HCT116 (cell line): ENCODE results near the gene ATL2. TPM values are rescaled to one million over a fixed set of nuclear protein-coding genes. Genes with fewer than 3 reads are reported as not detected.

ENCODE experiments used
- ATAC-seq: fragments of 200-7000 bp; cut with Tn5 transposase; 2 replicates; pipeline ENCODE4 v1.9.1; 2020; ENCODE audit warnings: mild to moderate bottlenecking, moderate library complexity
- BruUV-seq: library from RNA; stranded (reverse); fragments of 400-500 nt; replicated peaks from 2 replicates; lab custom pipeline; 2021; lab: Mats Ljungman, UMichigan
- CTCF ChIA-PET: fragments of 300-600 bp; sonication (Branson Sonifier 250); formaldehyde crosslinking; loops from one replicate; lab custom pipeline; 2021; ENCODE audit warnings: antibody characterized with exemption; lab: Charles Lee
- POLR2A ChIA-PET: fragments of 300-600, 350-600 bp; sonication (Branson Sonifier 250); formaldehyde crosslinking; loops from one replicate; lab custom pipeline; 2021; ENCODE audit warnings: antibody characterized with exemption; lab: Charles Lee
- RAD21 ChIA-PET, 2 experiments: fragments of 300-600 bp; sonication (Branson Sonifier 250); formaldehyde crosslinking; loops; one replicate each; lab custom pipeline; 2023; ENCODE audit warnings: low total read pairs in 2 of 2; ENCODE audit not compliant: uncharacterized antibody in 2 of 2, unreplicated experiment in 2 of 2, low non-redundant PET in 1 of 2; lab: Charles Lee
- DNase-seq: peaks from one replicate; pipeline ENCODE4 v3.0.0-alpha.2; 2010; ENCODE audit warnings: low read depth, low spot score
- H2AFZ ChIP-seq: fragments of 200-600 bp; shearing (Covaris generic), sonication (generic); 2 replicates; pipeline ENCODE4 v1.6.1; 2017; ENCODE audit warnings: low read depth, mixed run types, mixed read lengths, antibody characterized with exemption, low read length; ENCODE audit not compliant: poor library complexity, severe bottlenecking
- H3K27ac ChIP-seq: 2 replicates; pipeline ENCODE4 v1.5.1; 2012; ENCODE audit warnings: low read depth, low read length
- H3K27me3 ChIP-seq: fragments of 200-600 bp; sonication (generic); 2 replicates; pipeline ENCODE4 v1.6.1; 2016; ENCODE audit warnings: mixed run types, low read length, mixed read lengths; ENCODE audit not compliant: insufficient read depth
- H3K36me3 ChIP-seq, 2 experiments: fragments of 200-500 bp in 1 of 2; fragments of 200-600 bp in 1 of 2; sonication (Bioruptor generic) in 1 of 2; sonication (generic) in 1 of 2; 2 replicates each; pipeline versions ENCODE4 v1.5.1 to v1.6.1; 2014 to 2016; ENCODE audit warnings: low read length in 2 of 2, inconsistent platforms in 1 of 2, mixed read lengths in 1 of 2, mixed run types in 1 of 2; ENCODE audit not compliant: insufficient read depth in 2 of 2, control insufficient read depth in 1 of 2
- H3K4me1 ChIP-seq, 2 experiments: fragments of 200-600 bp in 1 of 2; sonication (generic) in 1 of 2; 2 replicates each; pipeline versions ENCODE4 v1.5.1 to v1.6.1; 2012 to 2017; ENCODE audit warnings: low read length in 2 of 2, inconsistent platforms in 1 of 2, mild to moderate bottlenecking in 1 of 2, mixed read lengths in 1 of 2, mixed run types in 1 of 2, moderate library complexity in 1 of 2; ENCODE audit not compliant: insufficient read depth in 2 of 2, control insufficient read depth in 1 of 2
- H3K4me2 ChIP-seq: fragments of 200-600 bp; sonication (generic); 2 replicates; pipeline ENCODE4 v1.6.1; 2017; ENCODE audit warnings: mixed run types, low read length, mixed read lengths
- H3K4me3 ChIP-seq, 2 experiments: fragments of 200-600 bp in 1 of 2; sonication (generic) in 1 of 2; replicated peaks in 1 of 2; 2 replicates each; pipeline ENCODE4 v1.5.1; 2011 to 2016; ENCODE audit warnings: low read length in 2 of 2, control low read depth in 1 of 2, low read depth in 1 of 2, mild to moderate bottlenecking in 1 of 2, mixed read lengths in 1 of 2, mixed run types in 1 of 2
- H3K79me2 ChIP-seq: fragments of 200-600 bp; sonication (generic); 2 replicates; pipeline ENCODE4 v1.6.1; 2017; ENCODE audit warnings: mild to moderate bottlenecking, mixed run types, low read length, moderate library complexity, mixed read lengths; ENCODE audit not compliant: insufficient read depth
- H3K9ac ChIP-seq: fragments of 200-600 bp; sonication (generic); 2 replicates; pipeline ENCODE4 v1.6.1; 2016; ENCODE audit warnings: low read length, mixed read lengths
- H3K9me2 ChIP-seq: fragments of 200-600 bp; sonication (generic), shearing (Covaris generic); 2 replicates; pipeline ENCODE4 v1.6.1; 2017; ENCODE audit warnings: mixed run types, mild to moderate bottlenecking, moderate library complexity; ENCODE audit not compliant: insufficient read depth
- H3K9me3 ChIP-seq, 2 experiments: fragments of 200-500 bp in 1 of 2; fragments of 200-600 bp in 1 of 2; sonication (Bioruptor generic) in 1 of 2; sonication (generic) in 1 of 2; 2 replicates each; pipeline ENCODE4 v1.6.1; 2014 to 2017; ENCODE audit warnings: low read length in 2 of 2, mixed read lengths in 2 of 2, inconsistent platforms in 1 of 2, low read depth in 1 of 2, mild to moderate bottlenecking in 1 of 2, mixed run types in 1 of 2, moderate library complexity in 1 of 2; ENCODE audit not compliant: control insufficient read depth in 1 of 2, insufficient read depth in 1 of 2
- H4K20me1 ChIP-seq: fragments of 200-600 bp; sonication (generic), shearing (Covaris generic); 2 replicates; pipeline ENCODE4 v1.6.1; 2017; ENCODE audit warnings: mixed run types, mild to moderate bottlenecking, moderate library complexity; ENCODE audit not compliant: insufficient read depth
- ELF1 ChIP-seq: IDR thresholded peaks from 2 replicates; pipeline ENCODE4 v1.6.1; 2012; ENCODE audit warnings: low read depth, borderline replicate concordance
- EZH2phosphoT487 ChIP-seq: fragments of 200-600 bp; IDR thresholded peaks from 2 replicates; pipeline ENCODE4 v1.6.1; 2018; ENCODE audit warnings: antibody characterized with exemption, borderline replicate concordance
- RAD21 ChIP-seq: IDR thresholded peaks from 2 replicates; pipeline ENCODE4 v1.6.1; 2012; ENCODE audit warnings: low read depth, mild to moderate bottlenecking
- SIN3A ChIP-seq: IDR thresholded peaks from 2 replicates; pipeline ENCODE4 v1.6.1; 2012; ENCODE audit warnings: low read depth
- ZFX ChIP-seq: fragments of 450-650 bp; IDR thresholded peaks from 2 replicates; pipeline ENCODE4 v1.6.1; 2017
- ZNF274 ChIP-seq: fragments of 200-500 bp; sonication (Bioruptor generic); IDR thresholded peaks from 2 replicates; pipeline ENCODE4 v1.6.1; 2014; ENCODE audit warnings: mild to moderate bottlenecking, low read depth, low read length, inconsistent platforms
- intact Hi-C: fragments of 100-400 bp; cut with micrococcal nuclease; formaldehyde crosslinking; loops from 2 replicates; pipeline ENCODE4 v1.10.0; 2022
- total RNA-seq: library from RNA; stranded (reverse); gene quantifications from one replicate; pipeline ENCODE4 v1.2.1, GENCODE V29; 2021; ENCODE audit not compliant: unreplicated experiment
- TF ChIP-seq, protein P1 (sequence below): IDR thresholded peaks from 2 replicates; pipeline ENCODE4 v1.6.1; 2012
- TF ChIP-seq, protein P2 (sequence below): IDR thresholded peaks from 2 replicates; pipeline ENCODE4 v1.6.1; 2012; ENCODE audit warnings: low read depth

ATL2 gene
- total RNA-seq, 1 experiment from 2014 or later = 80.7 TPM

DNA sequence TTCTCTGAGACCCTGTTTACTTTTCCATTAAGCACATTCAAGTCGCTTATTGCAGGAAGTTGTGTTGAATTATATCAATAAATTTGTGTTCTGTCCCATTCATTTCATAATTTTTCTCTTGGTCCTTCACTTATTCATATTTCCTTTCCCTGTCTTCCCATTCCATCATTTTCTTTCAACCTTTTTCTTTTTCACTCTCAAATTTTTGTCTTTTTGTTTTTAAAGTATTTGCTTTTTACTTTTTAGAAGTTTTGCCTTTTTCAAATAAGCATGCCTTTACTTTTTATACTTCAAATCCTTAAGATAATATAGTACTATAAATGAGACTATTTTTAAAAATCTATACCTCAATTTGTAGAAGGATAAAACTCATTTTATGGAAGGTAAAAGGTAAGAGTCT, 120.5 kb downstream of the ATL2 start:
- Histone ChIP-seq H3K79me2 (no peaks in the 10 kb centered on the region), H3K27ac (no peak overlapping the region), H3K27me3 (no peaks in the 10 kb centered on the region), H4K20me1 (no peaks in the 10 kb centered on the region), H3K9ac (no peak overlapping the region), H3K4me3 (no peak overlapping the region), H3K9me2 (no peaks in the 10 kb centered on the region), H3K9me3 (no peaks in the 10 kb centered on the region), H2AFZ (no peak overlapping the region), H3K4me1 (no peaks in the 10 kb centered on the region), H3K36me3 (no peaks in the 10 kb centered on the region), H3K4me2 (no peak overlapping the region)
- DNase-seq (no peak), ATAC-seq (no peak)
- intact Hi-C loops = no loop called here
- POLR2A ChIA-PET = interaction anchor here (0.7 kb wide), 1 partner anchor 133 kb away, joined by 3 read pairs; no protein-coding TSS in a partner anchor
- BruUV-seq = no TSS peak
- RAD21 ChIA-PET = no interaction called here
- CTCF ChIA-PET = no interaction called here
- TF ChIP-seq ZFX (no peak), EZH2phosphoT487 (no peak), ZNF274 (no peak), ELF1 (no peak), SIN3A (no peak), RAD21 (no peak)
- TF ChIP-seq, protein P1, sequence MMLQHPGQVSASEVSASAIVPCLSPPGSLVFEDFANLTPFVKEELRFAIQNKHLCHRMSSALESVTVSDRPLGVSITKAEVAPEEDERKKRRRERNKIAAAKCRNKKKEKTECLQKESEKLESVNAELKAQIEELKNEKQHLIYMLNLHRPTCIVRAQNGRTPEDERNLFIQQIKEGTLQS = no peak
- TF ChIP-seq, protein P2, sequence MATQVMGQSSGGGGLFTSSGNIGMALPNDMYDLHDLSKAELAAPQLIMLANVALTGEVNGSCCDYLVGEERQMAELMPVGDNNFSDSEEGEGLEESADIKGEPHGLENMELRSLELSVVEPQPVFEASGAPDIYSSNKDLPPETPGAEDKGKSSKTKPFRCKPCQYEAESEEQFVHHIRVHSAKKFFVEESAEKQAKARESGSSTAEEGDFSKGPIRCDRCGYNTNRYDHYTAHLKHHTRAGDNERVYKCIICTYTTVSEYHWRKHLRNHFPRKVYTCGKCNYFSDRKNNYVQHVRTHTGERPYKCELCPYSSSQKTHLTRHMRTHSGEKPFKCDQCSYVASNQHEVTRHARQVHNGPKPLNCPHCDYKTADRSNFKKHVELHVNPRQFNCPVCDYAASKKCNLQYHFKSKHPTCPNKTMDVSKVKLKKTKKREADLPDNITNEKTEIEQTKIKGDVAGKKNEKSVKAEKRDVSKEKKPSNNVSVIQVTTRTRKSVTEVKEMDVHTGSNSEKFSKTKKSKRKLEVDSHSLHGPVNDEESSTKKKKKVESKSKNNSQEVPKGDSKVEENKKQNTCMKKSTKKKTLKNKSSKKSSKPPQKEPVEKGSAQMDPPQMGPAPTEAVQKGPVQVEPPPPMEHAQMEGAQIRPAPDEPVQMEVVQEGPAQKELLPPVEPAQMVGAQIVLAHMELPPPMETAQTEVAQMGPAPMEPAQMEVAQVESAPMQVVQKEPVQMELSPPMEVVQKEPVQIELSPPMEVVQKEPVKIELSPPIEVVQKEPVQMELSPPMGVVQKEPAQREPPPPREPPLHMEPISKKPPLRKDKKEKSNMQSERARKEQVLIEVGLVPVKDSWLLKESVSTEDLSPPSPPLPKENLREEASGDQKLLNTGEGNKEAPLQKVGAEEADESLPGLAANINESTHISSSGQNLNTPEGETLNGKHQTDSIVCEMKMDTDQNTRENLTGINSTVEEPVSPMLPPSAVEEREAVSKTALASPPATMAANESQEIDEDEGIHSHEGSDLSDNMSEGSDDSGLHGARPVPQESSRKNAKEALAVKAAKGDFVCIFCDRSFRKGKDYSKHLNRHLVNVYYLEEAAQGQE = no peak
- TF ChIP-seq, all 23 proteins: peak for 0
